ENCODE data around the gene GRM5.
"Not testable (repeated sequence)": the region's sequence is repeated elsewhere in the genome, so short reads cannot be mapped to it uniquely, and the experiment has no call there.

GRM5 gene

GRCh38 chr11:88972210-88972609 is 93.6 kb downstream of the GRM5 start:
- FAIRE-seq = no peak

GRCh38 chr11:88961621-88962020 is 104.2 kb downstream of the GRM5 start:
- FAIRE-seq = not testable (repeated sequence)

- not testable (repeated sequence) for FAIRE-seq
These were observed 105.9 kb downstream of the GRM5 start for GRCh38 chr11:88959857-88960256.

GRCh38 chr11:88950975-88951374 is 114.8 kb downstream of the GRM5 start:
- no peak for FAIRE-seq

- FAIRE-seq = not testable (repeated sequence)
These were observed 116.9 kb downstream of the GRM5 start for GRCh38 chr11:88948908-88949307.

- FAIRE-seq = not testable (repeated sequence)
These were observed 117.8 kb downstream of the GRM5 start for GRCh38 chr11:88947843-88948572.

- peak; percentile 41 for FAIRE-seq
These were observed 136.1 kb downstream of the GRM5 start for GRCh38 chr11:88929665-88930064.

GRCh38 chr11:88917065-88917464 is 148.7 kb downstream of the GRM5 start:
- FAIRE-seq = not testable (repeated sequence)

- no peak for FAIRE-seq
These were observed 156.3 kb downstream of the GRM5 start for GRCh38 chr11:88909500-88909899.

GRCh38 chr11:88901436-88901835 is 164.3 kb downstream of the GRM5 start:
- not testable (repeated sequence) for FAIRE-seq

- not testable (repeated sequence) for FAIRE-seq
These were observed 176.9 kb downstream of the GRM5 start for GRCh38 chr11:88888855-88889254.

GRCh38 chr11:88886796-88887195 is 179.0 kb downstream of the GRM5 start:
- no peak for FAIRE-seq

GRCh38 chr11:88882800-88883199 is 183.0 kb downstream of the GRM5 start:
- FAIRE-seq = not testable (repeated sequence)

- FAIRE-seq = no peak
These were observed 204.2 kb downstream of the GRM5 start for GRCh38 chr11:88861618-88862017.

GRCh38 chr11:88860431-88860830 is 205.4 kb downstream of the GRM5 start:
- not testable (repeated sequence) for FAIRE-seq

- not testable (repeated sequence) for FAIRE-seq
These were observed 211.8 kb downstream of the GRM5 start for GRCh38 chr11:88853963-88854362.

- FAIRE-seq = not testable (repeated sequence)
These were observed 214.2 kb downstream of the GRM5 start for GRCh38 chr11:88851547-88851946.

- FAIRE-seq = not testable (repeated sequence)
These were observed 216.0 kb downstream of the GRM5 start for GRCh38 chr11:88849773-88850172.

- no peak for FAIRE-seq
These were observed 216.4 kb downstream of the GRM5 start for GRCh38 chr11:88849368-88849767.

GRCh38 chr11:88846266-88846665 is 219.5 kb downstream of the GRM5 start:
- FAIRE-seq = not testable (repeated sequence)

GRCh38 chr11:88844941-88845340 is 220.8 kb downstream of the GRM5 start:
- FAIRE-seq = not testable (repeated sequence)

GRCh38 chr11:88843766-88844426 is 221.9 kb downstream of the GRM5 start:
- not testable (repeated sequence) for FAIRE-seq

GRCh38 chr11:88838139-88838538 is 227.6 kb downstream of the GRM5 start:
- FAIRE-seq = not testable (repeated sequence)

- FAIRE-seq = not testable (repeated sequence)
These were observed 230.1 kb downstream of the GRM5 start for GRCh38 chr11:88835709-88836108.
